T-helper 2 cell (primary cell): ENCODE measurements around the gene CD248.

Experiments
- DNase-seq, 5 experiments: peaks; one replicate each; pipeline versions ENCODE4 v3.0.0 to v3.0.0-alpha.2; 2012 to 2022

Gene CD248

GRCh38 chr11:66340596-66341501, 24.0 kb upstream of the CD248 start:
- DNase-seq, result no peak

GRCh38 chr11:66339686-66340483, 23.0 kb upstream of the CD248 start:
- DNase-seq, result no peak

- DNase-seq, result no peak
These were observed 22.4 kb upstream of the CD248 start for GRCh38 chr11:66339162-66339675.

- no peak for DNase-seq
These were observed 21.7 kb upstream of the CD248 start for GRCh38 chr11:66338276-66339161.

- no peak for DNase-seq
These were observed 20.5 kb upstream of the CD248 start for GRCh38 chr11:66337103-66337899.

GRCh38 chr11:66336234-66337102, 19.6 kb upstream of the CD248 start, which contains the start of gene RIN1:
TSS of gene RIN1 (minus strand) at chr11:66336434. CDS start at chr11:66336402, 32 bp downstream.
- DNase-seq, result peak in 3 of 5 experiments; percentile 17 to 79 (median 59)

- DNase-seq, result no peak
These were observed 18.8 kb upstream of the CD248 start for GRCh38 chr11:66335531-66336233.

- DNase-seq, result no peak
These were observed 18.0 kb upstream of the CD248 start for GRCh38 chr11:66334605-66335442.

- DNase-seq, result no peak
These were observed 17.2 kb upstream of the CD248 start for GRCh38 chr11:66333896-66334604.

- DNase-seq, result no peak
These were observed 16.5 kb upstream of the CD248 start for GRCh38 chr11:66333220-66333877.

GRCh38 chr11:66332371-66333219, 15.8 kb upstream of the CD248 start:
- DNase-seq, result no peak

- no peak for DNase-seq
These were observed 14.9 kb upstream of the CD248 start for GRCh38 chr11:66331542-66332370.

GRCh38 chr11:66330931-66331330, 14.1 kb upstream of the CD248 start:
- DNase-seq, result no peak

- DNase-seq, result no peak
These were observed 12.4 kb upstream of the CD248 start for GRCh38 chr11:66329165-66329673.
